NAMALWA (cell line): Measurements from ENCODE around the gene CELF6.

Experiments used
- DNase-seq: peaks from one replicate; pipeline ENCODE4 v3.0.0-alpha.2; 2015; ENCODE audit warnings: low spot score

Gene CELF6

DNA sequence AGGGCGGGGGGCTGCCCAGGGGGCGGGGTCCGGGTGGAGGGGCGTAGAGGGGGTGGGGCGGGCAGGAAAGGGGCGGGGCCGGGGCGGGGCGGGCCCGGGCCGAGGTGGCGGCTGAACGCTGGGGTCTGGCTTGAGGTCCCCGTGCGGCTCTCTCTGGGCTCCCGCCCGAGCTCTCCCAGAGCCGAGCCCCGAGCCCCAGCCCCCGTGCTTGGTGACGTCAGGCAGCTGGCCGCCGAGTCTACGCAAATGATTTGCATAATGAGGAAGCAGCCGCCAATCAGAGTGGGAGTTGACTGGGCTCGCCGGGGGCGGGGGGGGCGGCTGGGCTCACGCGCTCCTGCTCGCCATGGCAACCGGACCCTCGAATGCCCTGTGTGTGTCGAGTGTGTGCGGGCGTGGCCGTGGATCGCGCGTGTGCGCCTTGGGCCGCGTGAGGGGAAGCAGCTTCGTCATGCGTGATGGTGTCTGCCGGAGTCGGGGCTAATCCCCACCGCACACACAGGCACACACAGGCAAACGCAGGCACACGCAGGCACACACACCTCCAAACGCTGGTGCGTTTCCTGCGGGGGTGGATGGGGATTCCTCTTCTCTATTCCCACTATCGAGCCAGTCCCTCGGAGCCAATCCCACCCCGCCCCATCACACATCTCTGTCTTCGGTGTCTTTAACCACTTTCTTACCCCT is at the start of gene CELF6:
Gene CELF6 (minus strand): TSS at position 173 of the 687 bp plus-strand sequence. CDS start 283 bp downstream, outside the sequence.
- peak; percentile 95 for DNase-seq

DNA sequence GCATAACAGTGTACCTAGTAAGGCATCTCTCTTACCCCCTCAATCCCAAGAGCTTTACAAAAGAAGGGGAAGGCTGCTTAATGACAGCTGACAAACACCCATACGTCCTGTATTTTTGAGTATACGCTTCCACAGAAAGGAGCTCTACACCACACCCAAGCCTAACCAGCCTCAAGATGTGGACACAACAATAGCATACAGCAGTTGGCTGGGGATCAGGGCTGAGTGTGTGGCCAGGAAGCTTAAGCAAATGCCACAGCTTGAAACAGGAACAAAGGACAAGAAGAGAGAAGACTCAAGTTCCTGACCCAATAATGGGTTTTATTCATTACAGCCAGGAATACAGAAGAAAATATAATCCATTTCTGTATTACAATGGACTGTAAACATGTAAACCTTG is 48.9 kb upstream of the CELF6 start:
- no peak for DNase-seq

DNA sequence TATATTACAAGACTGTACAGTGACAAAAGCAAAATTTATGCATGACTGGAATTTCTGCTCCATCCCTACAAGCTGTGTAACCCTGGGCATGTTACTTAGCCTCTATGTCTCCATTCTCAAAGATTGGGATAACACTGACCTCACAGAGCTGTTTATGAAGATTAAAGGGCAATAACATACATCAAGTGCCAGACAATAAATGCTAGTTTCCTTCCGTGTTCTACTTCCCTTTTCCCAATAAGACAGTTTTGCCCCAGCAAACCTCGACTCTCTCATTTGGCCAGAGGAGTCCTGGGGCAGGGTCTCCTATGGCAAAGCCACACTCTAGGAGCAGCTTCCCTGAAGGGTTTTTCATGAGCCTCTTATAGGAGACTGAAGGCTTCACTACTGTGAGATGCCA is 48.4 kb upstream of the CELF6 start:
- DNase-seq, result no peak

DNA sequence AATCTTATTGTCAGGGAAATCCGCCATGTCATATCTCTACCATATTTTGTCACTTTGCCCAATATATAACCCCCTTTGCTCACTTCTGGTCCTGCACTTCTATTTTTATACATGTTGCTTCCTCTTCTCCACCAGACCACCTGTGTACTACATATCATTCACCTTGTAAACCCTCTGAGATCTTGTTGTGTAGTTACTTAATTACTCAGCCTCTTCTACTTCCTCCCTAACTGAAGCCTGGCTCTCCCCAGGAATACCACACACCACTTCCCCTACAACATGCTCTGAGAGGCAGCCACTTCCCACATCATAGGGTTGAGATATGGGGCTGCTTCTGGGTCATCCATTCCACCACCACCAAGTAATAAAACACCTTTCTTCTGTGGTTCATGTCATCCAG is 45.9 kb upstream of the CELF6 start:
- peak; percentile 14 for DNase-seq

DNA sequence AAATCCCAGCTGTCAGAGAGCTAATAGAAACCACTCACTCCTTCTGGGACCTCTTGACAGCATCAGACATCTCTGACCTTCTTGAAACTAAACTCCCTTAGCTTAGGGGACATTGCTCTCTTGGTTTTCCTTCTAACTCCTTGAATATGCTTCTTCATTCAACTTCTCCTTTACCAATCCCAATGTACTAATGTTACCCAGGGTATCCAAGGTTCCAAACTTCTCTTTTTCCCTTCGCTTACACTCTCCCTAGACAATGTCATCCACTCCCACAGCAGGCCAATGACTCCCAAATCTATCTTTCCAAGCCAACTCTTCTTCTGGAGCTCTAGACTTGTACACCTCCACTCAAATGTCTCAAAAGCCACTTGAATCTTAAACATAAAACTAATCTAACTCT is 41.2 kb upstream of the CELF6 start:
- no peak for DNase-seq

DNA sequence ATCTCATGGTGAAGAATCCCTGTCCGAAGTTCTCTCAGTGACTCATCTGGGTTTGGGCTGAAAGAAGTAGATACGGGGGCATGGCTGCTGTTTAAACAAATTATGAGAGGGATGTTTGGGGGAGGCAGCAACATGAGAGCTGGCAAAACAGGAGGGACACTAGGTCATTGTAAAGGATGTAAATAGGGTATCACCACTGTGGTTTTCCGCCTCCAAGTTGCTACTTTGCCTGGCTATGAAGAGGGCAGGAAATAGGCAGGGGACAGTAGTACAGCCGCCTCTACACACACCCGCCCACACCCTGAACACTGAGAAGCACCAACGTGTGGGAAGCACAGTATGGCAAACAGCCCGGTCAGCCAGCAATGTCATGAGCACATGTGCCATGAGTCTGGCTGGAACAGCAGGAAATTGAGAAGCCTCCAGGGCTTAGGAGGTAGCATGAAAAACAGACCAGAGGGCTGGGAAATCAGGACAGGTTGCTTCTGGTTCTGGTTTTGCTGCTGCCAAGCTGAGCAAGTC is 38.8 kb upstream of the CELF6 start:
- DNase-seq, result no peak

DNA sequence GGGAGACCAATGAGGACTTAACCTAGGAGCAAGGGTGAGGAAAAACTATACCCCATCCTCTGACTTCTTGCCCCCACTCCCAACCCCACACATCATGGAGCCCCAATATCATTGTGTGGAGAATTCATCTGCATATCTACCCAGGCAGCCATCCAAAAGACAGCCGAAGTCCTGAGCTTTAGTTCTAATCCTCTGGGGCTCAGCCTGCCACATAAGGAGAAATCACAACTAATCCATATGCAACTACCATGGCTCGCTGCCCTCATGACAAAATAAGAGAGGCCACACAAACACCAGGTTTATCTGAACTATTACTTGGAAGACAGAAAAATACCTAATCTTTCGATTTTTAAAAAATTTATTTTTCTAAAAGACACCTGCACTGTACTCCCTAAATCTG is 38.2 kb upstream of the CELF6 start:
- no peak for DNase-seq

DNA sequence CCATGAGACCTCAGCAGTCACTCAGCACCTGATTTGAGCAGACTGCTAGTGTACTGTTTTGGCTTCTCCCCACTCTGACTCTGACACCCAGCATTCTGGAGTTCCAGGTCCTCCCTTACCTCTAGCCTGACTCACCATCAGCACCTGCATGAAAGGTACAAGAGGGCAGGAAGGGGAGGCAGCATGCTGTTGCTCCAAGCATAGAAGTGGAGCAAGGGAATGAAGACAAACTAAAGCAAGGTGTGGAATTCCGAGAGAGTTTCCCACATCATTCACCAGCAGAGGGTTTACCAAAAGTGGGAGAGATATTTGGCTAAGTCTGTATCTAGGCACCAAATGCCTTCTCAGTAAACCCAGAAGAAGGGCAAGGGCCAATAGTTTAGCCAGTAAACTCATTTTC is 34.5 kb upstream of the CELF6 start:
- no peak for DNase-seq

DNA sequence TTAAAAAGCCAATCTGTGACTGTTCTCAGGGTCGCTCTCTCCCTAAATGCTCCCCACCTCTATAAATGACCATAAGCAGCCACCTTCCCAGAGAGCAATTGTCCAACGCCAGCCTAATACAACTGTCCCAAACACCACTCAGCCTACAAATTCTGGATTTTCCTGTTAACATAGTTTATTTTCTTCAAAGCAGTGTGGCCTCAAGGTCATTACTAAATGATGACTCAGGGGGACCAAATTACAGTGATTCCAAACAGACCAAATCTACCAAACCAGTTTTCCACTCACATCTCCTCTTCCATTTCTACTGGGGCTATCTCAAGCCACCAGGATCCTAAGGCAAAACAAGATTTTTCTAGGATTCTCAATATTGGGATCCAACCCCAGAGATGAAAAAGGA is 33.3 kb upstream of the CELF6 start:
- no peak for DNase-seq

DNA sequence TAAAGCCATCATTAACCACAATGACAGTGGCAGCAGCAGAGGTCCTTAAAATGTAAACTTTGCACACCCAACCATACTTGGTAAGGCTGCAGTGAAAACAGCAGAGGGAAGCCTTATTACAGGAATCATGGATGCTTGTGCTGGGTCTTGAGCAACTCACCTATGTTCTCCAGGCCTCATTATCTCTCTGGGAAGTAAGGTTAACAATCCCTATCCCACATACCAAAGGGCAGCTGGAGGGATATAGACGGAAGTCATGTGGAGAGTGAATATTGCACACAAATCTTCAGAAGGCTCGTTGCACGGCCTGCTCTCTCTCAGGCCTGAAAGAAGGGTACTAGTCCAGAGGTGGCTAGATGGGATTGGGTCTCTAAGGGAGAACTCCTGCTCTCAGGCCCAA is 25.8 kb upstream of the CELF6 start:
- DNase-seq, result no peak

DNA sequence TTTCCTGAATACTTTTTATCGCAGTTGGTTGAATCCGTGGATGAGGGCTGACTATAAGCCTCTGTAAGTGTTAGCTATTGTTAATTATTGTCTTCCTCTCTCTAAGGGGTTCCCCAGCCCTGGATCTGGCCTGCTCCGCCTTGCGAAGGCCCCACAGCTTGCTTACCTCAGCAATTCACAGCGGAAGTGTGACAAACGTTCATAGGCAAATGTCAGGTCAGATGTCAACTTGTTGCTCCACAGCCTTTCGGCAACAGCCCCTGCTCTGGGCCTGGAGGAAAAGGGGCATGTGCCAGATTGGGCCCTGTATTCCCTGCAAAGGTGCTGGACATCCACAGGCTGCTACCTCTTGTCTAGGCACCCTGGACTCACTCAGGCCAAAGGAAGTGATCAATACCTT is 25.3 kb upstream of the CELF6 start:
- DNase-seq, result no peak

DNA sequence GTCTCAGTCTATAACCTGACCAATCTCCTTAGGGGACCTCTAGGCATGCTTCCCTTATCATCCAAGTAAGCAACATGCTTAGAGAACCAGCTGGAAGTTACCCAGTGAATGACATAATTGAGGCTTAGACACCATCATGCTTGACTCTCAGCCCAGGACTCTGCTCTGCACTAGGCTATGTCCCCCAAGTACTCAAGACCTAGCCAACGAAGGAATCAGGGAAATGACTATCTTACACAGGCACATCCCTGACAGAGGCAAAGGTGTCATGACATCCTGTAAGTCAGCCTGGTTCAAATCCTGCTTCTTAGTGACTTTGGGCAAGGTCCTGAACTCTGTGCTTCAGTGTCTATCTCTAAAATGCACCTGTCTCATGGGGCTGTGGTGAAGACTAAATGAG is 24.6 kb upstream of the CELF6 start:
- no peak for DNase-seq

DNA sequence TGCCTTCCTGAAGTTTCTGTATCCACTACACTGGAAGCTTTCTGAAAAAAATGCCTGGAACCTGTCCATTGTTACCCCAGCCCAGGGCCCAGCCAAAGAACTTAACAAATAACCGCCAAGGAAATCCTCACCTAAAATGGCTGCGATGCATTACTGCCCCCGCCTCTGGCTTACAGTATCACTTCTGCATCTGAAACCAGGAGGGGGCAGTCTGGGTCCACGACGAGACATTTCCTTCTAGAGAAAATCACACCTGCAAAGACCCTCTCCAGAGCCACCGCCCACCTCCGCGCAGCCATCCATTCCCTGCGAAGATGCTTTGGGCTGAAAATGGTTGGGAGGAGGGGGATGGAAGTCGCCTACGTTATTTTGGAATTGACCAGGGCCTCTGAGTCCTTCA is 22.4 kb upstream of the CELF6 start:
- peak; percentile 54 for DNase-seq

DNA sequence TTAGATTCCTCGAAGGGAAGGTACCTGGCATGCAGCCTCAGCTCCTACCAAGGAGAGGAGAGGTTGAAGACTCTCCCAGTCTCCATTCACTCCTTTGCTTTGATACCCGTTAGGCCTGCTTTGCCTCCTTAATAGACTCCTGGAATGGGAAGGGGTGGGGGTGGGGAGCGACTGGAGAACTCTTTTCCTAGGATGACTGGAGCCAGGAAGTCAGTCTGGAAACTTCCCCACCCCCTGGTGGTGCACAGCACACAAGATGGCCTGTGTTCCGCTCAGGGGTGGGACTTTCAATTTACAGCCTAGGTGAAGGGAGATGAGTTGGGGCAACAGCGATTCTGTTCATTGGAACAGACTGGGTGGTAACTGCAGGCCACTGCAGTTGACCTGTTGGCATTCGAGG is 21.4 kb upstream of the CELF6 start:
- no peak for DNase-seq

DNA sequence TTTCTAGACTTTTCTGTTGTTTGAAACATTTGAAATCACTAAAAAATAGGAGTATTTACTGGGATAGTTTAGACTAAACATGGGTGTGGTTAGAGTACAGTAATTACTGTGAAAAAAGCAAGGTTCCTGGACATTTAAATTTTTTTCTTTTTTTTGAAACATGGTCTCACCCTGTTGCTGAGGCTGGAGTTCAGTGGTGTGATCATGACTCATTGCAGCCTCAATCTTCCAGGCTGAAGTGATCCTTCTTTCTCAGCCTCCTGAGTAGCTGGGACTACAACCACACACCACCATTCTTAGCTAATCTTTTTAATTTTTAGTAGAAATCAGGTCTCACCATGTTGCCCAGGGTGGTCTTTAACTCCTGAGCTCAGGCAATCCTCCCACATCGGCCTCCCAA is 20.4 kb upstream of the CELF6 start:
- no peak for DNase-seq

DNA sequence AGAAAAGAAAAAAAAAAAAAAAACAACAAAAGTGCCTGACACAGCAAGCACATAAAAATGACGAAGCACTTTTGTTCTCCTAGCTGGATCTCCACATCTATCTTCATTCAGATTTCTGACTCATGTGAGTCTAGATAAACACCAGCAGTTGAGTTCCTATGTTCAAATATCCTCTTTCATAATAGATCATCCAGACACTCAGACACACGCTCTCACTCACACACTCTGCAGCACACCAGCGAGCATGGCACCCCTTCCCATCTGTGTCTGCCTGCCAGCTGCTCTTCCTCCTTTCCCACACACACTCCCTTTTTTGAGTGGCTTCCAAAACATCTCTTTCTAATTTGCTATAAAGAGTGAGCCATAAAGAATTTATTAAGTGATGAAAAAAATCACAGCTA is 19.8 kb upstream of the CELF6 start:
- DNase-seq, result no peak

DNA sequence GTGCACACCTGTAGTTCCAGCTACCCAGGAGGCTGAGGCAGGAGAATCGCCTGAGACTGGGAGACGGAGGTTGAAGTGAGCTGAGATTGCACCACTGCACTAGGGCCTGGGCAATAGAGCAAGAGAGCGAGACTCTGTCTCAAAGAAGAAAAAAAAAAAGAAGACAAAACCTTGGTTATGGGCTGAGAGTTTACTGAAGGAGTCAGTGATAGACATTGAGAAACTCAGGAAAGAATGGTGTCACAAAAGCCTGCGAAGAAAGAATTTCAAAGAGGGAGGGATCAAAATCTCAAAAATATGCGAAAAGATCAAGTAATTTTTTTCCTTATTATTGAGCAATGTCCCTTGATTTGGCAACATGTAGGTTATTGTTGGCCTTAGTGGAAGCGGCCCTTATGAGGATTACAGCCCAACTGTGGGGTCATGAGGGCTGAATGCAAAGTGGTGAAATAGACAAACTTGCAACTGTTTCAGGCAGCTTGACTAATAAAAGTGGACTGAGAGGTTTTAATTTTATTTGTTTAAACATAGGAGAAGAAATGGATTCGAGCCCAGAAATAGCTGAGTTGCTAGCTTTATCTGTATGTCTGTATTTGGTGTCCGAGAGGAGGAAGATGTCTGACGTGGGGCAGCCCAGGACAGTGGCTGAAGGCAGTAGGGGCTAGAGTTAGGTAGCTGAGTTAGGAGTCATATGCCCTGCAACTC is 18.8 kb upstream of the CELF6 start:
- no peak for DNase-seq

DNA sequence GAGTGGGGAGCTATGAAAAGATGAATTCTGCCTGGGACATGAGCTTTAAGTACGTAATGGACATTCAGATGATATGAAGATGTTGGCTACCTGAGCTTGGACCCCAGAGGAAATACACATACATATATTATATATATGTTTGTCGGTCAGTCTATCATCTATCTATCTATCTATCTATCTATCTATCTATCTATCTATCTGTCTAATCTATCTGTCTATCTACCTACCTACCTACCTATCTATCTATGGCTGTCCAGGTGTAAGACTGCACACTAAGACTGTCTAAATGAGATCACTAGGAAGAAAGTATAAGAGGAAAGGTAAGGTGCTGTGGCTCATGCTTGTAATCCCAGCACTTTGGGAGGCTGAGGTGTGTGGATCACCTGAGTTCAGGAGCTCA is 18.2 kb upstream of the CELF6 start:
- DNase-seq, result no peak

DNA sequence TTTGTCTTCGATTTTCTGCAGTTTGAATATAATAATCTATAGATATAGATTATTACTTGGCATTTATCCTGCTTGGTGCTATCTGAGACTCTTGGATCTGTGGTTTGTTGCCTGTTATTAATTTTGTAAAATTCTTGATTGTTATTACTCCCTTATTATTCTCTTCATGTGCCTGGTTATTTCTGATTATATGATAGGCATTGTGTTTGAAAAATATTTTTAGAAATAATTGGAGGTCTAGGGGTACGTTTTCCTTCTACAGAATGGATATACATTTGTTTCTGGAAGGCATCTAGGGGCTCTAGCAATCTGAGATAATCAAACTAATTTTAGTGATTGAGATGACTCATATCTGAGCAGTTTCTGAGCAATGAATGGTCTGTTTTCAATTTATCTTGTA is 14.9 kb upstream of the CELF6 start:
- DNase-seq, result no peak

DNA sequence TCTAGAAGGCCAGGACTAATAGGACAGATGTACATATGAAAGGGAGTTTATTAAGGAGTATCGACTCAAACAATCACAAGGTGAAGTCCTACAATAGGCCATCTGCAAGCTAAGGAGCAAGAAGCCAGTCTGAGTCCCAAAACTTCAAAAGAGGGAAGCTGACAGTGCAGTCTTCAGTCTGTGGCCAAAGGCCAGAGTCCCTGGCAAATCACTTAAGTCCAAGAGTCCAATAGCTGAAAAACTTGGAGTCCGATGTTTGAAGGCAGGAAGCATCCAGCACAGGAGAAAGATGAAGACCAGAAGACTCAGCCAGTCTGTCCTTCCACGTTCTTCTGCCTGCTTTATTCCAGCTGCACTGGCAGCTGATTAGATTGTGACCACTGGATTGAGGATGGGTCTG is 11.1 kb upstream of the CELF6 start:
- DNase-seq, result no peak

DNA sequence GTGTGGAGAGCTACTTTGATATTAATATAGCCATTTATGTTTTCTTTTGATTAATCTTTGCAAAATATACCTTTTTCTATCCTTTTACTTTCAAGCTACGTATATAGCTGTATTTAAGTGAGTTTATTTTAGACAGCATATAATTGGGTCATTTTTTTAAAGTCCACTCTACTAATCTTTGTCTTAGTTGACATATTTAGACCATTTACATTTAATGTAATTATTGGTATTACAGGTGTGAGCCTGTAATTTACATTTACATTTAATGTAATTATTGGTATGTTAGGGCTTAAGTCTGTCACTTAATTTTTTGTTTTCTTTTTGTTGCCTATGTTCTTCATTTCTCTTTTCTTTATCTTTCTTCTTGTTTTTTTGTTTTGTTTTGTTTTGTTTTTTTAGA is 3.8 kb upstream of the CELF6 start:
- DNase-seq, result no peak

DNA sequence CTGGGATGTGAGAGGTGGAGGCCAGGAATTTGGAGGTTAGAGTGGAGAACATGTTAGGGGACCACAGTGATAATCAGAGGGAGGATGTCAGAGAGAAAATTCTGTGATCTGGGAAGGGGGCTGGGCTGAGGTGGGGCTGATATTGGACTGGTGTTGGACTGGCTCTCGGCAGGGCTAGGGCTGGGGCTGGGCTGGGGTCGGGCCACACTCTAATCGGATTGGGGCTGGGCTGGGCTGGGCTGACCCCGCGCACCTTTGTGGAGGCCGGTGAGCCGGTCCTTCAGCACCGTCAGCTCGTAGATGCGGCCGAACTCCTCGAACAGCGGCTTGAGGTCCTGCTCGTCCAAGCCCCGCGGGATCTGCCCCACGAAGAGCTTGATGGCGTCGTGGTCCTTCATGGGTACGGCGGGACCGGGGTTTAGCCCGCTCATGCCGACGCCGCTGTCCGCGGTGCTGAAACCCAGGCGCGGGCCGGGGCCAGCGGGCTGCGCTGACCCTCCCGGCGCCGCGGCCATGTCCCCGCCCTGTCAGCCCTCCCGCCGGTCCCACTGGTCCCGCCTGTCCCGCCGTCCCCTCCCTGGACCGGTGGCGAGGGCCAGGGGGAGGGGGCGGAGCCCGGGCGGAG is 485 bp downstream of the CELF6 start:
- DNase-seq, result no peak

DNA sequence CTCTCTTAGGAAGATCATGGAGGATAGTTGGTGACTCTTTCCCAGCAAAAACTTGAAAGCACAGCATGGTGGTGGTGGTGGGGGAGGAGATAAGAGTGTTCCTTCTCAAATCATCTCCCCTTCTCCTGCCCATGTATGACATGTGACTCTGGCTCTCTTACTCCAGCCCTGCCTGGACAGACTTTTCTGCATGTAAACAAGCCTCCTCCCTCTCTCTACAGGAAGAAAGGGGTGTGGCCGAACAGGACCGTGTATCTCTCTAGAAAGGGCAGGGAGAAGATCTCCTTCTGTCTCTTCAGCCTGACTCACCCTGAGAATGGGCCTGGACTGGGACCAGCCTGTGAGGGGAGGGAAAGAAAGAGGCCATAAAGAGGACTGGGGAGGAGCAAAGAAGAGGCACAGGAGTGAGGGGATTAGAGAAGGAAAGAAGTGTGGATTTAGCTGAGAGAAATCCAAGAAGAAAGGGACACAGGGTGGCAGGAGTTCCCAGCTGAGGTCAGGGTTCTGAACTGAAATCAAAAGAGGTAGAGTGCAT is 1.5 kb downstream of the CELF6 start:
- DNase-seq, result no peak
